ENCODE results near the gene ECHDC3. TPM values are rescaled to one million over a fixed set of nuclear protein-coding genes. Genes with fewer than 3 reads are reported as not detected.

The ECHDC3 gene
- total and polyA plus RNA-seq, 2 of the 4 experiments (the other 2 are of a cell fraction), result 4.3 to 5.0 TPM

DNA sequence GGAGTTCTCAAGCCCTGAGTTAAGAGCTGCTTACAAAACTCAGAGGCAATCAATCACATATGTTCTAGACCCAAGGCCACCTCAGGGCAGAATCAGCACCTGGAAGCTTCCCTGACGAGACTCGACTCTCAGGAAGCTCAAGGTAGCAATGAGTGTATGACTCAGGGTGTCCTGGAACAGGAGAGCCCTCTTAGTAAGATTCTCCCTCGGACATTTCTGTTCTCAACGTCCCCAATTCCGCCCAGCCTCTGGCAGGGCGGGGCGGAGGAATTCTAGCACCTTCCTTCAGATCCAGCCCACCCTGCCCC lies 41.3 kb downstream of the ECHDC3 start (continued):
- no peak for TF ChIP-seq CHD1 (IDR thresholded peaks at IDR 0.05; ENCODE audit: low read depth, low read length)
- TF ChIP-seq SMC3 (IDR thresholded peaks at IDR 0.05; ENCODE audit: low read depth, low read length), result no peak
- no peak for TF ChIP-seq NFE2L2 (IDR thresholded peaks at IDR 0.05; ENCODE audit: low read depth, low read length)

DNA sequence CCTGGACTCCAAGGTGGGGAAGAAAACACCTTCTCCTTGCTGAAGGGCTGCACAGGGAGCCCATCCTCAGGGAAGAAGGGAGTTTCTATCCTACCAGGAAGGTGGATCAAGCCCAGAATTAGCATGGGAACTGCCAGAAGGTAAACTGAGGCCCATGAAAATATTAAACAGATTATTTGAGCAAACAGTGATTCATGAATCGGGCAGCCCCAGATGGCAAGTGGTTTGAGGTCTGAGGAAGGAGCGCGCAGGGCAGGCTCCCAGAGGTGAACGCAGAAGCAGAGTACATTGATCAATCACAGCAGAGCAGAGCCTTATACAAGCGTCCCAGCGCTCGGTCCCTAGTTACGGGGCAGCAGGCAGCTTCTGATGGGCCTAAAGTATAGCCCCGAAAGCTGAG lies 45.2 kb downstream of the ECHDC3 start:
- Histone ChIP-seq H3K14ac (replicated peaks; ENCODE audit: low read depth, low read length) (no peak overlapping the region), H3K36me3 (ENCODE audit: control insufficient read depth, insufficient read depth, low read length) (no peaks in the 10 kb centered on the region), H2BK15ac (ENCODE audit: low read depth, low read length) (no peak overlapping the region), H3K79me1 (ENCODE audit: low read depth in 1 of 2, low read length in 2 of 2) (no peaks in the 10 kb centered on the region), H2BK120ac (ENCODE audit: low read depth, low read length) (no peak overlapping the region), H3K27me3 (ENCODE audit: control insufficient read depth, insufficient read depth, low read length) (peaks cover 14% of the 10 kb centered on the region), H4K20me1 (ENCODE audit: insufficient read depth, low read length) (no peaks in the 10 kb centered on the region), H3K23ac (ENCODE audit: low read depth, low read length) (no peak overlapping the region), H2AK5ac (ENCODE audit: low read depth, low read length) (no peak overlapping the region), H3K18ac (ENCODE audit: low read depth, low read length) (no peak overlapping the region), H3K9ac (ENCODE audit: low read depth, low read length) (no peak overlapping the region), H3K56ac (ENCODE audit: extremely low read depth, insufficient read depth, low read length) (no peak overlapping the region), H3K9me1 (ENCODE audit: insufficient read depth, low read length) (no peaks in the 10 kb centered on the region), H3K4ac (ENCODE audit: low read depth, low read length) (no peak overlapping the region), H2BK5ac (ENCODE audit: low read depth, low read length, poor library complexity, severe bottlenecking) (no peak overlapping the region), H4K5ac (ENCODE audit: low read depth, low read length) (no peak overlapping the region), H3K27ac (ENCODE audit: insufficient read depth, low read length) (no peak overlapping the region), H2AK9ac (replicated peaks; ENCODE audit: low read depth, low read length, poor library complexity) (no peak overlapping the region), H2AFZ (replicated peaks; ENCODE audit: low read length, poor library complexity) (no peak overlapping the region), H4K91ac (ENCODE audit: insufficient read depth, low read depth, low read length) (no peak overlapping the region), H3K4me2 (ENCODE audit: low read depth, low read length) (no peak overlapping the region), H4K8ac (ENCODE audit: low read depth in 2 of 2, low read length in 2 of 2) (no peak overlapping the region), H3K9me3 (ENCODE audit: control insufficient read depth, insufficient read depth, low read length) (no peaks in the 10 kb centered on the region), H3K4me3 (ENCODE audit: insufficient read depth, low read depth, low read length) (no peak overlapping the region), H3K4me1 (ENCODE audit: control insufficient read depth, insufficient read depth, low read length) (no peaks in the 10 kb centered on the region), H2BK20ac (ENCODE audit: low read depth, low read length) (no peak overlapping the region)
- ATAC-seq (ENCODE audit: low read depth) (no peak), DNase-seq (no peak)
- WGBS, 2 experiments (ENCODE audit: extremely low coverage in 2 of 2, insufficient read length in 1 of 2), result 92% methylated on average over 3 of the region's 9 CpGs; no CpG with 5 or more reads in 1 of the 2 experiments
- intact Hi-C loops (cut with micrococcal nuclease) (loop anchor here (5.0 kb wide), 1 partner anchor 35 kb away; the partner anchor contains the start of gene PROSER2), dilution Hi-C loops (cut with HindIII; ENCODE audit: low sequenced_read_pairs, unreplicated experiment) (no loop called here), in situ Hi-C loops (cut with MboI; ENCODE audit: low sequenced_read_pairs) (no loop called here)
- ChIA-PET POLR2A (ENCODE audit: unreplicated experiment) (no interaction called here), CTCF (interaction anchor here (0.6 kb wide), 1 partner anchor 18 kb away, joined by 3 read pairs; no protein-coding TSS in a partner anchor)
- TF ChIP-seq RFX5 (IDR thresholded peaks at IDR 0.05; ENCODE audit: low read depth, low read length), result no peak
- no peak for TF ChIP-seq CEBPB (IDR thresholded peaks at IDR 0.05; ENCODE audit: low read depth, low read length)
- no peak for TF ChIP-seq RCOR1 (IDR thresholded peaks at IDR 0.05; ENCODE audit: insufficient replicate concordance, low read length)
- TF ChIP-seq, protein P1, sequence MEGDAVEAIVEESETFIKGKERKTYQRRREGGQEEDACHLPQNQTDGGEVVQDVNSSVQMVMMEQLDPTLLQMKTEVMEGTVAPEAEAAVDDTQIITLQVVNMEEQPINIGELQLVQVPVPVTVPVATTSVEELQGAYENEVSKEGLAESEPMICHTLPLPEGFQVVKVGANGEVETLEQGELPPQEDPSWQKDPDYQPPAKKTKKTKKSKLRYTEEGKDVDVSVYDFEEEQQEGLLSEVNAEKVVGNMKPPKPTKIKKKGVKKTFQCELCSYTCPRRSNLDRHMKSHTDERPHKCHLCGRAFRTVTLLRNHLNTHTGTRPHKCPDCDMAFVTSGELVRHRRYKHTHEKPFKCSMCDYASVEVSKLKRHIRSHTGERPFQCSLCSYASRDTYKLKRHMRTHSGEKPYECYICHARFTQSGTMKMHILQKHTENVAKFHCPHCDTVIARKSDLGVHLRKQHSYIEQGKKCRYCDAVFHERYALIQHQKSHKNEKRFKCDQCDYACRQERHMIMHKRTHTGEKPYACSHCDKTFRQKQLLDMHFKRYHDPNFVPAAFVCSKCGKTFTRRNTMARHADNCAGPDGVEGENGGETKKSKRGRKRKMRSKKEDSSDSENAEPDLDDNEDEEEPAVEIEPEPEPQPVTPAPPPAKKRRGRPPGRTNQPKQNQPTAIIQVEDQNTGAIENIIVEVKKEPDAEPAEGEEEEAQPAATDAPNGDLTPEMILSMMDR (conservative IDR thresholded peaks at IDR 0.05; ENCODE audit: low read depth, low read length), result no peak
- TF ChIP-seq NFE2L2 (IDR thresholded peaks at IDR 0.05; ENCODE audit: low read depth, low read length), result no peak
- TF ChIP-seq BHLHE40 (IDR thresholded peaks at IDR 0.05; ENCODE audit: low read depth, low read length), result no peak
- no peak for TF ChIP-seq FOS (IDR thresholded peaks at IDR 0.05; ENCODE audit: low read depth, low read length)
- TF ChIP-seq RAD21 (IDR thresholded peaks at IDR 0.05; ENCODE audit: low read length), result no peak
- TF ChIP-seq, protein P2, sequence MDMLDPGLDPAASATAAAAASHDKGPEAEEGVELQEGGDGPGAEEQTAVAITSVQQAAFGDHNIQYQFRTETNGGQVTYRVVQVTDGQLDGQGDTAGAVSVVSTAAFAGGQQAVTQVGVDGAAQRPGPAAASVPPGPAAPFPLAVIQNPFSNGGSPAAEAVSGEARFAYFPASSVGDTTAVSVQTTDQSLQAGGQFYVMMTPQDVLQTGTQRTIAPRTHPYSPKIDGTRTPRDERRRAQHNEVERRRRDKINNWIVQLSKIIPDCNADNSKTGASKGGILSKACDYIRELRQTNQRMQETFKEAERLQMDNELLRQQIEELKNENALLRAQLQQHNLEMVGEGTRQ (IDR thresholded peaks at IDR 0.05; ENCODE audit: low read depth, low read length), result no peak
- TF ChIP-seq SMC3 (IDR thresholded peaks at IDR 0.05; ENCODE audit: low read depth, low read length), result no peak
- no peak for TF ChIP-seq CHD1 (IDR thresholded peaks at IDR 0.05; ENCODE audit: low read depth, low read length)
- BruUV-seq (replicated peaks), result no TSS peak

All from IMR-90 (cell line).